HG03159 (cell line): ENCODE data around the gene GDPD4.

Experiments used
- ATAC-seq: cut with Tn5 transposase; IDR thresholded peaks from one replicate; pipeline ENCODE4 v1.9.1; 2021; ENCODE audit warnings: mild to moderate bottlenecking, moderate library complexity; ENCODE audit not compliant: unreplicated experiment

Gene GDPD4

DNA sequence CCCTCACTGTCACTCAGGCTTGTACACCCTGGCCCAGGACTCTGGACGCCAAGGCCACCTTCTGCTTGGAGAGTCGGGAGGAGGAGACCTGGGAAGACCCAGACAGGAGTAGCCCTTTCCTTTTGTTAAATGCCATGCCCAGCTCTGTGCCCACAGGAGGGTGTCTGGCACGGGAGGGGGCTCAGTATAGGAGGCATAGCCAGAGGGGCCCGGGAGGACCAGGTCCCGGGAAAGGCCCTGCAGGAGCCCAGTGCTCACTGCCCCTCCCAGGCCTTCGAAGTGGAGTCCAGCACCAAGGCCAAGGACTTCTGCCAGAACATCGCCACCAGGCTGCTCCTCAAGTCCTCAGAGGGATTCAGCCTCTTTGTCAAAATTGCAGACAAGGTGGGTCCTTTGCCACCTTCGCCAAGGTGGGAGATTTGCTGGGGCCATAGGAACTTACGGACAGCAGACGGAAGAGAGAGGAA lies 94.4 kb downstream of the GDPD4 start:
- ATAC-seq, result no peak

- no peak for ATAC-seq
Observed at GRCh38 chr11:77206264-77207018, 95.0 kb downstream of the GDPD4 start.

DNA sequence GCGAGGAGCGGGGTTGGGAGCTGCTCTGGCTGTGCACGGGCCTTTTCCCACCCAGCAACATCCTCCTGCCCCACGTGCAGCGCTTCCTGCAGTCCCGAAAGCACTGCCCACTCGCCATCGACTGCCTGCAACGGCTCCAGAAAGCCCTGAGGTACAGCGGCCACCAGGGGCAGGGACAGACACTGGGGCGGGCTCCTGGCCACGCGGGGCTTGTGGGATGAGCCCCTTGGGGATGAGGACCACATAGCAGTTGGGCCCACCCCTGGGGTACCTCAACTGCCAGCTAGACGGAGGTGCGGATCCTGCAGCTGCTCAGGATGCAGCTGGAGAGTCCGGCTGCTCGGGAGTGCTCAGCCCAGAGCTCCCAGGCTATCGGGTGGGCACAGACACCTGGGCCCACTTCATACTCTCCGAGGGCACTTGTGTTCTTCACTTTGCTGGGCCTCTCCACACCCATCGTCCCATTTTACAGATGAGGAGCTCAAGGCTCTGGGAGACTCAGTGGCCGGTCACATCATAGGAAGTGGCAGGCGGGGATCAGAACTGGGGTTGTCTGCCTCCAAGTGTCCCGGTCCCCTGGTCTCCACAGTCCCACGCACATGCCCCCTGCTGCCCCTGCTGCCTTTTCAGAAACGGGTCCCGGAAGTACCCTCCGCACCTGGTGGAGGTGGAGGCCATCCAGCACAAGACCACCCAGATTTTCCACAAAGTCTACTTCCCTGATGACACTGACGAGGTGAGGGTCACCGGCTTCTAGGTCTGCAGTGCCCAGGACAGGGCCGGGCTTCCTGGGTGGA lies 95.8 kb downstream of the GDPD4 start:
- ATAC-seq, result no peak

GRCh38 chr11:77204754-77205466 lies 96.6 kb downstream of the GDPD4 start:
- no peak for ATAC-seq

GRCh38 chr11:77203901-77204753 lies 97.4 kb downstream of the GDPD4 start:
- no peak for ATAC-seq

- no peak for ATAC-seq
Observed at GRCh38 chr11:77202941-77203900, 98.3 kb downstream of the GDPD4 start.

GRCh38 chr11:77201991-77202841 lies 99.3 kb downstream of the GDPD4 start:
- no peak for ATAC-seq

DNA sequence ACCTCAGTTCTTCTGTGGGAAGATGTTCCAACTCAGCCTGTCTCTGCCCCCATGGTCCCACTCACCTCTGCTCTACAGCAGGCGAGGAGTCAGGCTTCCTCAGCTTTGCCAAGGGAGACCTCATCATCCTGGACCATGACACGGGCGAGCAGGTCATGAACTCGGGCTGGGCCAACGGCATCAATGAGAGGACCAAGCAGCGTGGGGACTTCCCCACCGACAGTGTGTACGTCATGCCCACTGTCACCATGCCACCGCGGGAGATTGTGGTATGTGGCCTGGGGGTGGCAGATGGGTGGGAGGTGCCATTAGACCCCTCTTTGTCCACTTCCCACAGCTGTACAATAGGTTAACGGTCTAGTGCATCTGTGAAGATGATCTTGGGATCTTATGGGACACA lies 100.1 kb downstream of the GDPD4 start:
- ATAC-seq, result no peak

GRCh38 chr11:77200351-77201268 lies 100.9 kb downstream of the GDPD4 start:
- no peak for ATAC-seq

DNA sequence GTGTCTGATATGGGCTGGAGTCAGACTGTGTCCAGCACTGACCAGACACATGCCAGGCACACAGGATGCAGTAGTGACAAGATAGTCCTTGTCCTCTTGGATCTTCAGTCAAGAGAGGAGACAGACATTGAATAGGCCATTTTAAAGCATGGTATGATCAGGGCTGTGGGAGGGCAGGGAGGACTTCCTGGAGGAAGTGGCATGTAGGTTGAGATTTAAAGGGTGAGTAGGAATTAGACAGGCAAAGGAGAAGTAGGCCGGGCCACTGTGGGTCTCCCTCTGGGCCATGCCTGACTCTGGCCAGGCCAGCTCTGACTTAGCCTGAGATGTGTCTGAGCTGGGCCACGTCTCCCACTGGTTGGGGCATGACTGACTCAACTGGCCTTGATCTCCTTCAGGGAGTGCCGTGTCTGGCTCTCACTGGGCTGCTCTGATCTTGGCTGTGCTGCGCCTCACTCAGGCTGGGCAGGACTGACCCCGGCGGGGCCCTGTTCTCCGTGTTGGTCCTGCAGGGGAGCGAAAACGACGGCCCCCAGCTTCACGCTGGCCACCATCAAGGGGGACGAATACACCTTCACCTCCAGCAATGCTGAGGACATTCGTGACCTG lies 102.2 kb downstream of the GDPD4 start:
- ATAC-seq, result no peak

DNA sequence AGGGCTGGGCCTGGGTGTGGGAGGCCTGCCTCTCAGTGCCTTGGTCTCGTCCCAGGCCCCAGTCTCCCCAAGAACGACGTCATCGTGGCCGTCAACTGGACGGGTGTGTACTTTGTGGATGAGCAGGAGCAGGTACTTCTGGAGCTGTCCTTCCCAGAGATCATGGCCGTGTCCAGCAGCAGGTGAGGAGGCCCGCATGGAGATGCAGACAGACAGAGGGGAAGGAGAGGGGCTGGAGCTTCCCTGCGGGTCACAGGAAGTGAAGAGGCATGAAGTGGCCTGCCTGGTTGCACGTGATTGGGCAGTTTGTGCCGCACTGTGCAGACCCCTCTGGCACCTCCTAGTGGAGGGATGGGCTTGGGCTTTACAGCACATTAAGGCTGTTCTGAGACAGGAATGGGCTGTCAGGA lies 103.0 kb downstream of the GDPD4 start:
- ATAC-seq, result no peak

DNA sequence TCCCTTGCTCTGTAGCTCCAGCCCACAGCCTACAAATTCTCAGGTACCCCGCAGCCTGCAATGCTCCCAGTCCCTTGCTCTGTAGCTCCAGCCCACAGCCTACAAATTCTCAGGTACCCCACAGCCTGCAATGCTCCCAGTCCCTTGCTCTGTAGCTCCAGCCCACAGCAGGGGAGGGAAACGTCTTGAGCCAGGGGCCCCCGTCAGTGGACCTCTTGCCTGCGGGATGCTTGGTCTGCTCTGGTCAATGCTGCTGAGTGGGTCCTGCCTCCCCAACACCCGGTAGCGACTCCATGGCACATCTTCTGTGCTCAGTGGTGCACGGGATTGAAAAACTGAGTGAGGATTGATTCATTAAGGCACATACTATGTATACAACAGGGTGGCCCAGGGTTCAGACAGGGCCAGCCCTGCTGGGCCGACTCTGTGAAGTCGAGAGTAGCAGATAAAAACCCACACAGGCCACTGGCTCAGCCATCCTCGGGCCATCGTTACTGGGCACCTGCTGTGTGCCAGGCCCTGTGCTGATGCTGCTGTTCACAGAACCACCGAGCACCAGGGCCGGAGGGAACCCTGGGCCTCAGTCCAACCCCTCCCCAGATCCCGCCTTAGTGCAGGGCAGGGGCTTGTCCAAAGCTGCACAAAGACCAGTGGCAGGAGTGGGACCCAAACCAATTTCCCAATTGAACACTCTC lies 103.7 kb downstream of the GDPD4 start:
- no peak for ATAC-seq

GRCh38 chr11:77196961-77197360 lies 104.5 kb downstream of the GDPD4 start:
- no peak for ATAC-seq

DNA sequence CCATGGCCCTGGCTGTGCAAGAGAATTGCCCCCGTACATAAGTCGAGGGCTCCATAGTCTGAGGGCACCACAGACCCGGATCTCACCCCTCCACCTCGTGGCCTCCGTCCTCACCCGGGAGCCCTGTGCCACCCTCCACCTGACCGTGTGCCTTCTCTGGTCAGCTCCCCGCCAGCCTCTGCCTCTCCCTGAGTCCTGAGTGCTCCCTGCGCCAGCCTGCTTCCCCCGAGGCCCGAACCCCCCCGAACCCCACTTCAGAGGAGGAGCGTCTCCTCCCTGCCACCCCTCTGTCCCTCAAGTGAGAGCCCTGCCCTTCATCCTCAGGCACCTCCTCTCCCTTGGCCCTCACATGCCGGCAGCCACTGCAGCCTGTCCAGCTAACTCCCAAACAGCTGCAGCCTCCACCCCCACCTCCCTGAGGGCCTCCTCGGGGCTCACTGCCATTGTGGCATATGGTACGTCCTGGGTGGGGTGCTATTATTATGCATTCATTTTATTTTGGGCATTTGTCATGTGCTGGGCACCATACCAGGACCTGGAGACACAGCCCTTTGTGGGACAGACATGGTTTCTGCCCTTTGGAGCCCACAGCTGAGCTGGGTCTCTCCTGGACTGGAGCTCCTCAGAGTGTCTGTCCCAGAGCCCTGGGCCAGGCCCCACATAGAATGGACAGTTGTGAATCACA lies 106.3 kb downstream of the GDPD4 start:
- no peak for ATAC-seq

DNA sequence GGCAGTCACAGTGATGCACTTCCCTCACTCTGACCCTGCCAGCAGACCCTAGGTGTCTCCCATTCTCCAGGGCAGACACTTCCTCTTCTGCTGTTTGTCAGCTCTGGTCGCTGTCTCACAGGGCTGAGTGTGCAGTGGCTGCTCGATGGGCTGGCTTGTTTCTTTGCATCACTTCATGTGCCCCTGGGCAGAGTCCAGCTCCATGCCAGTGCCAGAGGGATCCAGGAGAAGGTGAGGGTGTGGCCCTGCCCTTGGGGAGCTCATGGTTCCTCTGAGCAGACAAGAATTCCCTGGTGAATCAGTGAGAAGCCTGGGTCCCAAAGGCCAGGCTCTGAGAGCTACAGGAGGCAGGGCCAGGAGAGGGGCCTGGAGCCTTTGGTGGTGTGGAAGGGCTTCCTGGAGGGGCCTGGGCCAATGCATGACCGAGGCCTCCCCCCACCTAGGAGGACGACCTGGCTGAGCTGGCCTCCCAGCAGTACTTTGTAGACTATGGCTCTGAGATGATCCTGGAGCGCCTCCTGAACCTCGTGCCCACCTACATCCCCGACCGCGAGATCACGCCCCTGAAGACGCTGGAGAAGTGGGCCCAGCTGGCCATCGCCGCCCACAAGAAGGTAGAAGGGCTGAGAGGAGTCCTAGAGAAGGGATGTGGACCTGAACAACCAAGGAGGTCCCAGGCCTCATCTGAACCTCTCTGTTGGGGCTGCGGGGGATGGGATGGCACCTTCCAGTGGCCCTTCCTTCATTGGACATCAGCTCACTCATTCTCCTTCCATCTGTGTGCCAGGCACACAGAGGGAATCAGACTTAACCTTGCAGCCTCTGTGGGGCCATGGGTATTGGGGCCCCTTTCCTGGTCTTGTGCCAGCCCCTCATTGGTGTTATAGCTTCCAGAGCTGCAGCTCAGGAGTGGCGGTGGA lies 107.3 kb downstream of the GDPD4 start:
- ATAC-seq, result no peak
